A549 (cell line): ENCODE results near the gene AKAP9. TPM values are rescaled to one million over a fixed set of nuclear protein-coding genes. Genes with fewer than 3 reads are reported as not detected.
"Not testable (repeated sequence)": the region's sequence is repeated elsewhere in the genome, so short reads cannot be mapped to it uniquely, and the experiment has no call there.

Source experiments
- ATAC-seq, 2 experiments: fragments of 200-7000 bp in 1 of 2; fragments of >200 bp in 1 of 2; cut with Nextera tagmentation in 1 of 2; cut with Tn5 transposase in 1 of 2; 3 replicates each; pipeline versions ENCODE4 v1.8.0 to v1.9.1; 2018 to 2020; ENCODE audit warnings: mild to moderate bottlenecking in 1 of 2, moderate library complexity in 1 of 2
- CTCF ChIA-PET: fragments of 300-600 bp; sonication (Branson Sonifier 250); formaldehyde crosslinking; extraction: SDS; loops from one replicate; lab custom pipeline; 2021; ENCODE audit warnings: antibody characterized with exemption, inconsistent platforms; lab: Yijun Ruan, JAX
- POLR2A ChIA-PET: fragments of 350-600 bp; formaldehyde crosslinking; extraction: SDS; loops from one replicate; lab custom pipeline; 2021; ENCODE audit warnings: antibody characterized with exemption, inconsistent platforms; lab: Yijun Ruan, JAX
- DNase-seq, 2 experiments: peaks; one replicate each; pipeline versions ENCODE4 v3.0.0 to v3.0.0-alpha.2; 2011 to 2016; ENCODE audit warnings: low read depth in 1 of 2, low spot score in 1 of 2
- FAIRE-seq: peaks from 2 replicates; lab custom pipeline; 2011; peaks lifted over from hg19 to GRCh38; lab: Jason Lieb, UNC
- H3K27ac ChIP-seq, 2 experiments: fragments of >200 bp; sonication (Bioruptor Twin); formaldehyde crosslinking; 3 replicates each; pipeline ENCODE4 v1.5.1; 2016 to 2017
- H3K4me1 ChIP-seq: fragments of >200 bp; sonication (Bioruptor Twin); formaldehyde crosslinking; 3 replicates; pipeline ENCODE4 v1.6.1; 2016
- H3K4me2 ChIP-seq: fragments of >200 bp; sonication (Bioruptor Twin); formaldehyde crosslinking; 3 replicates; pipeline ENCODE4 v1.6.1; 2016
- H3K4me3 ChIP-seq: fragments of >200 bp; sonication (Bioruptor Twin); formaldehyde crosslinking; 3 replicates; pipeline ENCODE4 v1.5.1; 2016
- H3K9me3 ChIP-seq: fragments of >200 bp; sonication (Bioruptor Twin); formaldehyde crosslinking; 3 replicates; pipeline ENCODE4 v1.6.1; 2016
- BHLHE40 ChIP-seq: IDR thresholded peaks from 2 replicates; pipeline ENCODE4 v1.6.1; 2012; ENCODE audit warnings: low read depth, low read length, inconsistent platforms
- CEBPB ChIP-seq, 2 experiments: fragments of >200 bp in 1 of 2; sonication (Bioruptor Twin) in 1 of 2; formaldehyde crosslinking in 1 of 2; IDR thresholded peaks; 2 replicates each; pipeline ENCODE4 v1.6.1; 2012 to 2016
- CHD4 ChIP-seq: fragments of 200-600 bp; sonication (generic); IDR thresholded peaks from 2 replicates; pipeline ENCODE4 v1.6.1; 2016; ENCODE audit warnings: antibody characterized with exemption, mild to moderate bottlenecking, borderline replicate concordance
- ESRRA ChIP-seq: fragments of 150-350 bp; IDR thresholded peaks from 2 replicates; pipeline ENCODE4 v1.6.1; 2014; ENCODE audit warnings: mild to moderate bottlenecking, low read length, borderline replicate concordance
- FOSB ChIP-seq: fragments of 250-450 bp; sonication (Bioruptor Pico); IDR thresholded peaks from 2 replicates; pipeline ENCODE4 v1.5.0; 2020; ENCODE audit warnings: mild to moderate bottlenecking, moderate library complexity
- FOSL2 ChIP-seq, 2 experiments: fragments of 450-650 bp in 1 of 2; fragments of >200 bp in 1 of 2; sonication (Bioruptor Twin) in 1 of 2; formaldehyde crosslinking; IDR thresholded peaks; 2 replicates each; pipeline versions ENCODE4 v1.5.0 to v1.6.1; 2016 to 2020; ENCODE audit warnings: mild to moderate bottlenecking in 1 of 2, moderate library complexity in 1 of 2
- HDAC2 ChIP-seq: fragments of 200-600 bp; sonication (generic); IDR thresholded peaks from 2 replicates; pipeline ENCODE4 v1.6.1; 2016
- HOXB13 ChIP-seq: fragments of 250-450 bp; sonication (Bioruptor Pico); IDR thresholded peaks from 2 replicates; pipeline ENCODE4 v1.5.0; 2020; ENCODE audit warnings: low read depth, mild to moderate bottlenecking, moderate library complexity
- JUNB ChIP-seq: fragments of >200 bp; sonication (Bioruptor Twin); formaldehyde crosslinking; IDR thresholded peaks from 2 replicates; pipeline ENCODE4 v1.6.1; 2016
- KDM1A ChIP-seq: fragments of 200-600 bp; sonication (generic); IDR thresholded peaks from 2 replicates; pipeline ENCODE4 v1.6.1; 2016; ENCODE audit warnings: low read depth, mild to moderate bottlenecking
- MAFK ChIP-seq: fragments of 450-650 bp; IDR thresholded peaks from 2 replicates; pipeline ENCODE4 v1.6.1; 2014; ENCODE audit not compliant: partially characterized antibody
- MYC ChIP-seq: IDR thresholded peaks from 2 replicates; pipeline ENCODE4 v1.6.1; 2012; ENCODE audit warnings: mild to moderate bottlenecking, inconsistent platforms, low read length, improper control_type of control experiment, borderline replicate concordance
- PHF8 ChIP-seq: fragments of 200-600 bp; sonication (generic); IDR thresholded peaks from 2 replicates; pipeline ENCODE4 v1.6.1; 2016; ENCODE audit warnings: low read depth, mild to moderate bottlenecking, antibody characterized with exemption, moderate library complexity, borderline replicate concordance
- POLR2AphosphoS2 ChIP-seq: conservative IDR thresholded peaks from 2 replicates; pipeline ENCODE4 v1.6.1; 2012; ENCODE audit warnings: low read length, improper control_type of control experiment, inconsistent platforms
- RAD21 ChIP-seq, 2 experiments: fragments of >200 bp in 1 of 2; sonication (Bioruptor Twin) in 1 of 2; formaldehyde crosslinking in 1 of 2; IDR thresholded peaks in 1 of 2; conservative IDR thresholded peaks in 1 of 2; 2 replicates in 1 of 2; 3 replicates in 1 of 2; pipeline ENCODE4 v1.6.1; 2012 to 2018; ENCODE audit warnings: inconsistent platforms in 1 of 2
- RARB ChIP-seq: fragments of 250-450 bp; sonication (Bioruptor Pico); IDR thresholded peaks from 2 replicates; pipeline ENCODE4 v1.8.0; 2021; ENCODE audit warnings: mild to moderate bottlenecking, moderate library complexity
- RCOR1 ChIP-seq: fragments of 150-350 bp; IDR thresholded peaks from 2 replicates; pipeline ENCODE4 v1.6.1; 2014; ENCODE audit warnings: antibody characterized with exemption, low read length, low read depth
- RNF2 ChIP-seq: fragments of 200-600 bp; sonication (generic); IDR thresholded peaks from 2 replicates; pipeline ENCODE4 v1.6.1; 2016; ENCODE audit warnings: low read depth, mild to moderate bottlenecking, antibody characterized with exemption, moderate library complexity, borderline replicate concordance
- SMC3 ChIP-seq: fragments of >200 bp; sonication (Bioruptor Twin); formaldehyde crosslinking; IDR thresholded peaks from 3 replicates; pipeline ENCODE4 v1.6.1; 2018; ENCODE audit warnings: inconsistent platforms
- TP53 ChIP-seq: fragments of 250-450 bp; sonication (Bioruptor Pico); IDR thresholded peaks from 2 replicates; pipeline ENCODE4 v1.5.0; 2021; ENCODE audit warnings: mild to moderate bottlenecking, moderate library complexity
- ZNF302 ChIP-seq: fragments of 250-450 bp; sonication (Bioruptor Pico); IDR thresholded peaks from 2 replicates; pipeline ENCODE4 v1.9.0; 2021; ENCODE audit warnings: inconsistent platforms, mild to moderate bottlenecking, moderate library complexity
- WGBS: methylation state at CpG from one replicate; pipeline ENCODE4 v1.1.6; 2017; ENCODE audit errors: missing lambda C conversion rate; 5-methylcytosine and 5-hydroxymethylcytosine counted together
- polyA plus RNA-seq, 4 experiments: library from polyadenylated mRNA; depleted of rRNA in 3 of 4; stranded (reverse); fragments of >200 nt; fragmentation: RNase III in 1 of 4; extraction: RNeasy Plus Mini Kit Qiagen cat#74134 plus additional on column Dnase treatment in 1 of 4; gene quantifications; 2 replicates in 3 of 4; 3 replicates in 1 of 4; pipeline ENCODE4 v1.2.3, GENCODE V29; 2011 to 2017
- TF ChIP-seq, protein P1 (sequence below): fragments of >200 bp; sonication (Bioruptor Twin); formaldehyde crosslinking; IDR thresholded peaks from 3 replicates; pipeline ENCODE4 v1.5.1; 2016
- TF ChIP-seq, protein P2 (sequence below): fragments of 250-450 bp; sonication (Bioruptor Pico); IDR thresholded peaks from 2 replicates; pipeline ENCODE4 v1.5.0; 2021; ENCODE audit warnings: mild to moderate bottlenecking, moderate library complexity, borderline replicate concordance
- TF ChIP-seq, protein P3 (sequence below): fragments of 450-650 bp; IDR thresholded peaks from 2 replicates; pipeline ENCODE4 v1.6.1; 2014; ENCODE audit warnings: antibody characterized with exemption

AKAP9 gene
- polyA plus RNA-seq, 2 of the 4 experiments (the other 2 are of a cell fraction): 11.7 to 32.3 TPM

DNA sequence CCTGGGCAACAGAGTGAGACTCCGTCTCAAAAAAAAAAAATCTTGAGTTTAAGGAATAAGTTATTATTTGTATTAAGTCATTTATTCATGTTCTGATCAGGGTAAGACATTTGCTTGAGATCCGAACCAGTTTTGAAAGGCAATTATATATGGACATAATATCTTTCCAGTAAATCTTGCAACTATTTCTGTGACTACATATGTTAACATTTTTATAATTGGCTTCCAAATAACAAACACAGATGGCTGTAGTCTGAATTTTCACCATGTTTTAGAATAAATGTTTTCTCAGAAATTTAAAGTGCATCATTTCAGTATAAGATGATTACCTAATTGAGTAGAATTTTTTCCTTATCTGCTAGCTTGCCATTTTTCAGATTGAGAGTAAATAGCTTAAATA lies 21.2 kb downstream of the AKAP9 start:
- CTCF ChIA-PET: no interaction called here
- H3K9me3 ChIP-seq: no peaks in the 10 kb centered on the region
- FAIRE-seq: no peak
- POLR2A ChIA-PET: no interaction called here
- no peak overlapping the region for H3K27ac ChIP-seq
- no peak for ATAC-seq
- H3K4me2 ChIP-seq: no peak overlapping the region
- DNase-seq: no peak
- 84% methylated on average over 2 of the region's 2 CpGs for WGBS
- H3K4me3 ChIP-seq: no peak overlapping the region
- no peaks in the 10 kb centered on the region for H3K4me1 ChIP-seq
- TF ChIP-seq HDAC2: no peak
- no peak for TF ChIP-seq KDM1A
- no peak for TF ChIP-seq POLR2AphosphoS2
- no peak for TF ChIP-seq MYC
- no peak for TF ChIP-seq PHF8
- TF ChIP-seq FOSB (CRISPR knock-in tag): no peak
- TF ChIP-seq CEBPB (IDR thresholded peaks at IDR 0.05): no peak
- TF ChIP-seq RNF2: no peak
- no peak for TF ChIP-seq RCOR1
- no peak for TF ChIP-seq FOSL2 (IDR thresholded peaks at IDR 0.05)
- no peak for TF ChIP-seq FOSL2 (CRISPR knock-in tag; IDR thresholded peaks at IDR 0.05)
- TF ChIP-seq ESRRA: no peak
- no peak for TF ChIP-seq RAD21 (conservative IDR thresholded peaks at IDR 0.05 in 1 of 2, IDR thresholded peaks at IDR 0.05 in 1 of 2)
- TF ChIP-seq ZNF302 (CRISPR knock-in tag): no peak
- TF ChIP-seq BHLHE40: no peak
- TF ChIP-seq, protein P1, sequence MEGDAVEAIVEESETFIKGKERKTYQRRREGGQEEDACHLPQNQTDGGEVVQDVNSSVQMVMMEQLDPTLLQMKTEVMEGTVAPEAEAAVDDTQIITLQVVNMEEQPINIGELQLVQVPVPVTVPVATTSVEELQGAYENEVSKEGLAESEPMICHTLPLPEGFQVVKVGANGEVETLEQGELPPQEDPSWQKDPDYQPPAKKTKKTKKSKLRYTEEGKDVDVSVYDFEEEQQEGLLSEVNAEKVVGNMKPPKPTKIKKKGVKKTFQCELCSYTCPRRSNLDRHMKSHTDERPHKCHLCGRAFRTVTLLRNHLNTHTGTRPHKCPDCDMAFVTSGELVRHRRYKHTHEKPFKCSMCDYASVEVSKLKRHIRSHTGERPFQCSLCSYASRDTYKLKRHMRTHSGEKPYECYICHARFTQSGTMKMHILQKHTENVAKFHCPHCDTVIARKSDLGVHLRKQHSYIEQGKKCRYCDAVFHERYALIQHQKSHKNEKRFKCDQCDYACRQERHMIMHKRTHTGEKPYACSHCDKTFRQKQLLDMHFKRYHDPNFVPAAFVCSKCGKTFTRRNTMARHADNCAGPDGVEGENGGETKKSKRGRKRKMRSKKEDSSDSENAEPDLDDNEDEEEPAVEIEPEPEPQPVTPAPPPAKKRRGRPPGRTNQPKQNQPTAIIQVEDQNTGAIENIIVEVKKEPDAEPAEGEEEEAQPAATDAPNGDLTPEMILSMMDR: no peak
- TF ChIP-seq RARB: no peak

DNA sequence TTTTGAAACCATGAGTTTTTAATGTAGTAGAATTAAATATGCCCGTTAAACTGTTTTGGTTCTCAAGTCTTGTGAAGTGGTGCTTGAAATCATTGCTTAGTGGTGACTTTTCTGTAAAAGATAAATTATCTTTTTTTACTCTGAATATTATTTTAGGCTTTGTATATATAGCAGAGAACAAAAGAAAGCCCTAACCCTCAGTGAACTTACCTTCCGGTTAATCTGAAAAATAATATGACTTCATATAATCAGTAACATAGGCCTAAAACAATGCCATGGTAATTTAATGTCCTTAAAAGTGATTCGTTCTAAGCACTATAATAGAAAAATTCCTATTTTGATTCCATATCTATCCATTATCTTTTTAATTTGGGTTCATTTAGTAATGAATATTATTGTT lies 21.8 kb downstream of the AKAP9 start:
- no peaks in the 10 kb centered on the region for H3K4me1 ChIP-seq
- ATAC-seq: no peak
- FAIRE-seq: no peak
- WGBS: 88% methylated on average over 3 of the region's 3 CpGs
- H3K4me3 ChIP-seq: no peak overlapping the region
- H3K27ac ChIP-seq: no peak overlapping the region
- CTCF ChIA-PET: no interaction called here
- POLR2A ChIA-PET: no interaction called here
- no peak for DNase-seq
- H3K9me3 ChIP-seq: no peaks in the 10 kb centered on the region
- TF ChIP-seq MAFK: no peak
- TF ChIP-seq JUNB: no peak
- TF ChIP-seq, protein P2, sequence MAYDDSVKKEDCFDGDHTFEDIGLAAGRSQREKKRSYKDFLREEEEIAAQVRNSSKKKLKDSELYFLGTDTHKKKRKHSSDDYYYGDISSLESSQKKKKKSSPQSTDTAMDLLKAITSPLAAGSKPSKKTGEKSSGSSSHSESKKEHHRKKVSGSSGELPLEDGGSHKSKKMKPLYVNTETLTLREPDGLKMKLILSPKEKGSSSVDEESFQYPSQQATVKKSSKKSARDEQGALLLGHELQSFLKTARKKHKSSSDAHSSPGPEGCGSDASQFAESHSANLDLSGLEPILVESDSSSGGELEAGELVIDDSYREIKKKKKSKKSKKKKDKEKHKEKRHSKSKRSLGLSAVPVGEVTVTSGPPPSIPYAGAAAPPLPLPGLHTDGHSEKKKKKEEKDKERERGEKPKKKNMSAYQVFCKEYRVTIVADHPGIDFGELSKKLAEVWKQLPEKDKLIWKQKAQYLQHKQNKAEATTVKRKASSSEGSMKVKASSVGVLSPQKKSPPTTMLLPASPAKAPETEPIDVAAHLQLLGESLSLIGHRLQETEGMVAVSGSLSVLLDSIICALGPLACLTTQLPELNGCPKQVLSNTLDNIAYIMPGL (CRISPR knock-in tag): no peak
- no peak for TF ChIP-seq KDM1A
- TF ChIP-seq TP53 (CRISPR knock-in tag): no peak
- TF ChIP-seq SMC3: no peak
- TF ChIP-seq, protein P3, sequence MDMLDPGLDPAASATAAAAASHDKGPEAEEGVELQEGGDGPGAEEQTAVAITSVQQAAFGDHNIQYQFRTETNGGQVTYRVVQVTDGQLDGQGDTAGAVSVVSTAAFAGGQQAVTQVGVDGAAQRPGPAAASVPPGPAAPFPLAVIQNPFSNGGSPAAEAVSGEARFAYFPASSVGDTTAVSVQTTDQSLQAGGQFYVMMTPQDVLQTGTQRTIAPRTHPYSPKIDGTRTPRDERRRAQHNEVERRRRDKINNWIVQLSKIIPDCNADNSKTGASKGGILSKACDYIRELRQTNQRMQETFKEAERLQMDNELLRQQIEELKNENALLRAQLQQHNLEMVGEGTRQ: no peak
- no peak for TF ChIP-seq CHD4
- no peak for TF ChIP-seq HOXB13 (CRISPR knock-in tag)
- no peak overlapping the region for H3K4me2 ChIP-seq

DNA sequence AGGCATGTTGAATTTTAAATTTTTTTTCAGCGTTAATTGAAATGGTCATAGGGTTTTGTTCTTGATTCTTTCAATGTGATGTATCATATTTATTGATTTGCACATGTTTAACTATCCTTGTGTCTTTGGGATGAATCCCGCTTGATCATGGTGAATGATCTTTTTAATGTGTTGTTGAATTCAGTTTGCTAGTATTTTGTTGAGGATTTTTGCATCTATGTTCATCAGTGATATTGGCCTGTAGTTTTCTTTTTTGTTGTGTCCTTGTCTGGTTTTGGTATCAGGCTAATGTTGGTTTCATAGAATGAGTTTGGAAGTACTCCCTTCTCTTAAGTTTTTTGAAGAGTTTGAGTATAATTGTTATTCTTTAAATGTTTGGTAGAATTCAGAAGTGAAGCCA lies 26.9 kb downstream of the AKAP9 start:
- H3K4me3 ChIP-seq, H3K9me3 ChIP-seq, ATAC-seq, DNase-seq, H3K4me2 ChIP-seq, H3K27ac ChIP-seq, H3K4me1 ChIP-seq, FAIRE-seq, CTCF ChIA-PET: not testable (repeated sequence)
- POLR2A ChIA-PET: interaction anchor here (0.7 kb wide), 1 partner anchor 29 kb away, joined by 3 read pairs; no protein-coding TSS in a partner anchor
- WGBS: 92% methylated on average over 2 of the region's 2 CpGs
